ENCODE measurements around the gene TRIM24. TPM values are rescaled to one million over a fixed set of nuclear protein-coding genes. Genes with fewer than 3 reads are reported as not detected.

The TRIM24 gene
- total and polyA plus RNA-seq, 2 of the 13 experiments (the other 11 are each of a cell fraction or from before 2014, with no cell fraction given), result 100 to 106 TPM

- intact Hi-C loops (cut with micrococcal nuclease; ENCODE audit: unreplicated experiment) (no loop called here), in situ Hi-C loops (cut with HindIII; ENCODE audit: extremely low pct_ligation_motif_present, low pct_unique_long_range_greater_than_20kb) (no loop called here)
- Histone ChIP-seq H3K4me2 (ENCODE audit: low read depth, low read length) (no peak overlapping the region), H3K9ac (ENCODE audit: insufficient read depth, low read depth, low read length) (no peak overlapping the region), H3K9me3 (ENCODE audit: low read length) (no peaks in the 10 kb centered on the region), H2AFZ (ENCODE audit: low read length) (no peak overlapping the region), H3K27ac (ENCODE audit: extremely low read length, insufficient read depth, low read length) (no peak overlapping the region), H4K20me1 (ENCODE audit: insufficient read depth, low read length) (no peaks in the 10 kb centered on the region), H3K4me3 (replicated peaks in 1 of 3; ENCODE audit: insufficient read depth in 1 of 3, low read depth in 2 of 3, low read length in 3 of 3) (no peak overlapping the region), H3K36me3 (replicated peaks in 1 of 2; ENCODE audit: control insufficient read depth in 1 of 2, insufficient read depth in 2 of 2, low read length in 2 of 2) (no peaks in the 10 kb centered on the region), H3K79me2 (ENCODE audit: insufficient read depth, low read length) (no peaks in the 10 kb centered on the region), H3K27me3 (ENCODE audit: control insufficient read depth in 1 of 2, insufficient read depth in 2 of 2, low read length in 2 of 2) (0 out of 5 replicates have a peak, but pooled peaks cover 0 to 1% of the 10 kb centered on the region in 2 experiments), H3K4me1 (ENCODE audit: insufficient read depth, low read length) (peaks cover 33% of the 10 kb centered on the region)
- FAIRE-seq, result no peak
- POLR2A ChIA-PET, result no interaction called here
- no TSS peak for BruUV-seq (replicated peaks)
- no peak for ATAC-seq
- CTCF ChIA-PET (ENCODE audit: low intra/inter-chr PET ratio, low total read pairs), result no interaction called here
- TF ChIP-seq ATRX (CRISPR knock-in tag; IDR thresholded peaks at IDR 0.05; ENCODE audit: borderline replicate concordance) (no peak), ZNF224 (CRISPR knock-in tag; IDR thresholded peaks at IDR 0.05) (no peak), HOMEZ (CRISPR knock-in tag; IDR thresholded peaks at IDR 0.05; ENCODE audit: low read depth) (no peak), THAP11 (CRISPR knock-in tag; IDR thresholded peaks at IDR 0.05) (no peak), ZNF512 (CRISPR knock-in tag; IDR thresholded peaks at IDR 0.05) (0 out of 2 replicates have a peak, but pooled peaks have one; percentile 68)
- 96% methylated on average over 10 of the region's 10 CpGs for WGBS (ENCODE audit: low lambda C conversion rate)
- no peak for DNase-seq (ENCODE audit: low spot score)
Measured at GRCh38 chr7:138618506-138618905, 158.4 kb downstream of the TRIM24 start.

GRCh38 chr7:138618933-138619332 is 158.9 kb downstream of the TRIM24 start:
- intact Hi-C loops (cut with micrococcal nuclease; ENCODE audit: unreplicated experiment) (no loop called here), in situ Hi-C loops (cut with HindIII; ENCODE audit: extremely low pct_ligation_motif_present, low pct_unique_long_range_greater_than_20kb) (no loop called here)
- no peaks in the 10 kb centered on the region for H3K9me3 ChIP-seq (ENCODE audit: low read length)
- H3K4me1 ChIP-seq (ENCODE audit: insufficient read depth, low read length), result peaks cover 29% of the 10 kb centered on the region
- H3K4me3 ChIP-seq (replicated peaks in 1 of 3; ENCODE audit: insufficient read depth in 1 of 3, low read depth in 2 of 3, low read length in 3 of 3), result no peak overlapping the region
- no peak for DNase-seq (ENCODE audit: low spot score)
- no TSS peak for BruUV-seq (replicated peaks)
- H3K36me3 ChIP-seq (replicated peaks in 1 of 2; ENCODE audit: control insufficient read depth in 1 of 2, insufficient read depth in 2 of 2, low read length in 2 of 2), result no peaks in the 10 kb centered on the region
- ChIA-PET CTCF (ENCODE audit: low intra/inter-chr PET ratio, low total read pairs) (no interaction called here), POLR2A (no interaction called here)
- H3K27me3 ChIP-seq (ENCODE audit: control insufficient read depth in 1 of 2, insufficient read depth in 2 of 2, low read length in 2 of 2), result 0 out of 5 replicates have a peak, but pooled peaks cover 0 to 1% of the 10 kb centered on the region in 2 experiments
- no peaks in the 10 kb centered on the region for H3K79me2 ChIP-seq (ENCODE audit: insufficient read depth, low read length)
- H2AFZ ChIP-seq (ENCODE audit: low read length), result no peak overlapping the region
- peak; percentile 68 for ATAC-seq
- no peak overlapping the region for H3K4me2 ChIP-seq (ENCODE audit: low read depth, low read length)
- peak; percentile 21 for FAIRE-seq
- H4K20me1 ChIP-seq (ENCODE audit: insufficient read depth, low read length), result no peaks in the 10 kb centered on the region
- H3K27ac ChIP-seq (ENCODE audit: extremely low read length, insufficient read depth, low read length), result no peak overlapping the region
- H3K9ac ChIP-seq (ENCODE audit: insufficient read depth, low read depth, low read length), result no peak overlapping the region
- TF ChIP-seq ZNF564 (CRISPR knock-in tag; IDR thresholded peaks at IDR 0.05) (no peak), ARID4A (CRISPR knock-in tag; IDR thresholded peaks at IDR 0.05; ENCODE audit: borderline replicate concordance) (no peak), GZF1 (CRISPR knock-in tag; IDR thresholded peaks at IDR 0.05) (no peak), ZNF629 (CRISPR knock-in tag; conservative IDR thresholded peaks at IDR 0.05) (peak; percentile 19; the same call in 1 of the 2 replicates), PHF21A (CRISPR knock-in tag; IDR thresholded peaks at IDR 0.05) (0 out of 2 replicates have a peak, but pooled peaks have one; percentile 20), EZH2 (conservative IDR thresholded peaks at IDR 0.05; ENCODE audit: low read depth, low read length) (no peak), FOXC1 (CRISPR knock-in tag; IDR thresholded peaks at IDR 0.05; ENCODE audit: borderline replicate concordance) (no peak), ZNF12 (CRISPR knock-in tag; IDR thresholded peaks at IDR 0.05) (no peak)
